SU-DHL-6 (cell line): ENCODE data around the gene TOP2A.

ENCODE experiments used
- H2AFZ ChIP-seq: fragments of 200-600 bp; sonication (generic); 2 replicates; pipeline ENCODE4 v1.6.1; 2014; ENCODE audit warnings: low read depth, mild to moderate bottlenecking, moderate library complexity, mixed read lengths, antibody characterized with exemption, low read length; ENCODE audit not compliant: severe bottlenecking
- H3F3A ChIP-seq: fragments of 200-600 bp; shearing (Covaris generic); 2 replicates; pipeline ENCODE4 v1.6.0; 2016; ENCODE audit warnings: antibody characterized with exemption, mild to moderate bottlenecking; ENCODE audit not compliant: insufficient read depth
- H3K27ac ChIP-seq: fragments of 200-600 bp; sonication (generic); 2 replicates; pipeline ENCODE4 v1.5.1; 2016; ENCODE audit warnings: low read depth, mild to moderate bottlenecking, low read length, moderate library complexity, mixed read lengths
- H3K27me3 ChIP-seq: fragments of 200-600 bp; sonication (generic), shearing (Covaris generic); 2 replicates; pipeline ENCODE4 v1.6.0; 2014; ENCODE audit warnings: mild to moderate bottlenecking, low read length
- H3K36me3 ChIP-seq: fragments of 200-600 bp; sonication (generic); 2 replicates; pipeline ENCODE4 v1.6.1; 2014; ENCODE audit warnings: mild to moderate bottlenecking, low read length, mixed read lengths
- H3K4me2 ChIP-seq: fragments of 300-600, 200-600 bp; shearing (Covaris generic), sonication (generic); 2 replicates; pipeline ENCODE4 v1.6.0; 2014; ENCODE audit warnings: low read length, low read depth, mild to moderate bottlenecking; ENCODE audit not compliant: poor library complexity, severe bottlenecking
- H3K4me3 ChIP-seq: fragments of 200-600 bp; sonication (generic); 2 replicates; pipeline ENCODE4 v1.5.1; 2014; ENCODE audit warnings: antibody characterized with exemption, low read length, mild to moderate bottlenecking, mixed read lengths; ENCODE audit not compliant: insufficient read depth, poor library complexity, severe bottlenecking
- H3K79me2 ChIP-seq: fragments of 200-600 bp; sonication (generic); 2 replicates; pipeline ENCODE4 v1.6.1; 2014; ENCODE audit warnings: mild to moderate bottlenecking, low read length, moderate library complexity; ENCODE audit not compliant: insufficient read depth
- H3K9ac ChIP-seq: fragments of 200-600 bp; sonication (generic); 2 replicates; pipeline ENCODE4 v1.7.0; 2014; ENCODE audit warnings: mild to moderate bottlenecking, low read length
- H3K9me2 ChIP-seq: fragments of 200-600 bp; sonication (generic); replicated peaks from 2 replicates; pipeline ENCODE4 v1.6.1; 2014; ENCODE audit warnings: low read length; ENCODE audit not compliant: insufficient read depth
- H3K9me3 ChIP-seq: fragments of 200-600 bp; sonication (generic); 2 replicates; pipeline ENCODE4 v1.6.1; 2014; ENCODE audit warnings: low read length, mixed read lengths; ENCODE audit not compliant: insufficient read depth
- H4K20me1 ChIP-seq: fragments of 200-600 bp; sonication (generic); 2 replicates; pipeline ENCODE4 v1.6.1; 2014; ENCODE audit warnings: low read depth, mild to moderate bottlenecking, antibody characterized with exemption, low read length, moderate library complexity, mixed read lengths
- CTCF ChIP-seq: fragments of 200-600 bp; sonication (generic); IDR thresholded peaks from one replicate; pipeline ENCODE4 v1.5.1; 2017; ENCODE audit warnings: antibody characterized with exemption, mild to moderate bottlenecking, low read length, moderate library complexity; ENCODE audit not compliant: insufficient read depth, poor library complexity, severe bottlenecking
- EZH2phosphoT487 ChIP-seq: fragments of 200-600 bp; sonication (generic), shearing (Covaris generic); conservative IDR thresholded peaks from 2 replicates; pipeline ENCODE4 v1.6.1; 2018; ENCODE audit warnings: mild to moderate bottlenecking, antibody characterized with exemption, low read length, moderate library complexity, mixed read lengths

Gene TOP2A

GRCh38 chr17:40453881-40454612 is 36.4 kb upstream of the TOP2A start:
- Histone ChIP-seq H4K20me1 (no peaks in the 10 kb centered on the region), H3K4me2 (no peak overlapping the region), H3K9ac (no peak overlapping the region), H3K27me3 (no peaks in the 10 kb centered on the region), H3K79me2 (no peaks in the 10 kb centered on the region), H3K27ac (no peak overlapping the region), H3F3A (no peaks in the 10 kb centered on the region), H2AFZ (no peak overlapping the region), H3K9me3 (no peaks in the 10 kb centered on the region), H3K4me3 (no peak overlapping the region), H3K9me2 (no peaks in the 10 kb centered on the region), H3K36me3 (no peaks in the 10 kb centered on the region)
- TF ChIP-seq EZH2phosphoT487 (no peak), CTCF (no peak)

DNA sequence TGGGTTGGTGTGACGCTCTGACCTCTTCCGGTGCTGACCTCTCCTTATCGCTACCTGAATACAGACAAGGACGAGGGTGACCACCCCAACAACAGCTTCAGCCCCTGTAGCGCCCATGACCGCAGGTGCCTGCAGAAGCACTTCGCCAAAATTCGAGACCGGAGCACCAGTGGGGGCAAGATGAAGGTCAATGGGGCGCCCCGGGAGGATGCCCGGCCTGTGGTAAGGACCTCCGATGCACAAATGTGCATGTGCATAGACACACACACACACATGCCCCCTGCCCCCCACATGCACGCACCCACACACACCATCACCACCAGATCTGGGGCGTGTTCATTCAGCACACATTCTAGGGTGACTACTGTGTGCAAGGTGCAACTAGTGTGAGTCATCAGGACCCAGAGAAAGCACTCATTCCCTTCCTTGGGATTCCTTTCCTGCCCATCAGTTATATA is 35.3 kb upstream of the TOP2A start:
- Histone ChIP-seq H3K9me2 (no peaks in the 10 kb centered on the region), H2AFZ (no peak overlapping the region), H3K36me3 (no peaks in the 10 kb centered on the region), H3K79me2 (no peaks in the 10 kb centered on the region), H3K27me3 (no peaks in the 10 kb centered on the region), H3K27ac (no peak overlapping the region), H3K9me3 (no peaks in the 10 kb centered on the region), H3K9ac (no peak overlapping the region), H3K4me2 (no peak overlapping the region), H4K20me1 (no peaks in the 10 kb centered on the region), H3K4me3 (no peak overlapping the region), H3F3A (no peaks in the 10 kb centered on the region)
- TF ChIP-seq EZH2phosphoT487 (no peak), CTCF (no peak)

- Histone ChIP-seq H3K27ac (no peak overlapping the region), H4K20me1 (no peaks in the 10 kb centered on the region), H3K27me3 (no peaks in the 10 kb centered on the region), H2AFZ (no peak overlapping the region), H3K36me3 (no peaks in the 10 kb centered on the region), H3K79me2 (no peaks in the 10 kb centered on the region), H3F3A (no peaks in the 10 kb centered on the region), H3K9me3 (no peaks in the 10 kb centered on the region), H3K4me2 (no peak overlapping the region), H3K4me3 (no peak overlapping the region), H3K9ac (no peak overlapping the region), H3K9me2 (no peaks in the 10 kb centered on the region)
- TF ChIP-seq CTCF (no peak), EZH2phosphoT487 (no peak)
Observed at GRCh38 chr17:40452216-40452787, 34.6 kb upstream of the TOP2A start.
